Hepatocyte (in vitro differentiated cells): ENCODE measurements around the gene FAM20C. TPM values are rescaled to one million over a fixed set of nuclear protein-coding genes. Genes with fewer than 3 reads are reported as not detected.

Source experiments
- DNase-seq: peaks from one replicate; pipeline ENCODE4 v3.0.0-alpha.2; 2016; ENCODE audit warnings: low spot score
- H2AFZ ChIP-seq: fragments of 200-600 bp; sonication (generic); 2 replicates; pipeline ENCODE4 v1.6.0; 2016; ENCODE audit warnings: antibody characterized with exemption, mild to moderate bottlenecking
- H3K27ac ChIP-seq: fragments of 200-600 bp; sonication (generic); 2 replicates; pipeline ENCODE4 v1.5.1; 2016; ENCODE audit warnings: mild to moderate bottlenecking
- H3K27me3 ChIP-seq: fragments of 200-600 bp; sonication (generic); 2 replicates; pipeline ENCODE4 v1.6.1; 2016
- H3K36me3 ChIP-seq: fragments of 200-600 bp; sonication (generic); replicated peaks from 2 replicates; pipeline ENCODE4 v1.5.1; 2016; ENCODE audit warnings: low read depth; ENCODE audit not compliant: insufficient read depth
- H3K4me1 ChIP-seq: fragments of 200-600 bp; sonication (generic); 2 replicates; pipeline ENCODE4 v1.5.1; 2016; ENCODE audit warnings: mild to moderate bottlenecking, moderate library complexity; ENCODE audit not compliant: insufficient read depth
- H3K4me2 ChIP-seq: fragments of 200-600 bp; sonication (generic); 2 replicates; pipeline ENCODE4 v1.6.0; 2016
- H3K4me3 ChIP-seq: fragments of 200-600 bp; sonication (generic); 2 replicates; pipeline ENCODE4 v1.5.1; 2016; ENCODE audit warnings: mild to moderate bottlenecking
- H3K79me2 ChIP-seq: fragments of 200-600 bp; sonication (generic); 2 replicates; pipeline ENCODE4 v1.6.0; 2017; ENCODE audit warnings: mild to moderate bottlenecking
- H3K9me2 ChIP-seq: fragments of 200-600 bp; sonication (generic); replicated peaks from 2 replicates; pipeline ENCODE4 v1.6.0; 2017; ENCODE audit warnings: mild to moderate bottlenecking; ENCODE audit not compliant: insufficient read depth
- H3K9me3 ChIP-seq: fragments of 200-600 bp; sonication (generic); 2 replicates; pipeline ENCODE4 v1.5.1; 2016; ENCODE audit warnings: low read depth, mild to moderate bottlenecking
- H4K20me1 ChIP-seq: fragments of 200-600 bp; sonication (generic); 2 replicates; pipeline ENCODE4 v1.6.0; 2016; ENCODE audit warnings: mild to moderate bottlenecking; ENCODE audit not compliant: insufficient read depth, poor library complexity, severe bottlenecking
- EZH2 ChIP-seq: fragments of 200-600 bp; sonication (generic); IDR thresholded peaks from 2 replicates; pipeline ENCODE4 v1.6.1; 2016; ENCODE audit warnings: antibody characterized with exemption, mild to moderate bottlenecking, borderline replicate concordance
- EZH2phosphoT487 ChIP-seq: fragments of 200-600 bp; sonication (generic); IDR thresholded peaks from one replicate; pipeline ENCODE4 v1.6.1; 2018; ENCODE audit warnings: antibody characterized with exemption, mild to moderate bottlenecking, low read depth, moderate library complexity; ENCODE audit not compliant: unreplicated experiment, severe bottlenecking
- WGBS: methylation state at CpG from one replicate; pipeline ENCODE4 v1.1.6; 2016; ENCODE audit warnings: low lambda C conversion rate; ENCODE audit errors: missing lambda C conversion rate; 5-methylcytosine and 5-hydroxymethylcytosine counted together
- polyA plus RNA-seq: library from polyadenylated mRNA; unstranded; fragments of >200 nt; fragmentation: Nextera tagmentation; extraction: Ambion mirVana; gene quantifications from 2 replicates; pipeline ENCODE4 v1.2.1, GENCODE V29; 2016
- total RNA-seq: library from RNA; depleted of rRNA; stranded (reverse); fragments of >200 nt; gene quantifications from 2 replicates; pipeline ENCODE4 v1.2.3, GENCODE V29; 2014
- TF ChIP-seq, protein P1 (sequence below): fragments of 200-600 bp; sonication (generic); IDR thresholded peaks from 2 replicates; pipeline ENCODE4 v1.5.1; 2016; ENCODE audit warnings: antibody characterized with exemption, mild to moderate bottlenecking; ENCODE audit not compliant: poor library complexity

The FAM20C gene
- total and polyA plus RNA-seq, 2 experiments from 2014 or later, result 24.4 to 42.5 TPM

DNA sequence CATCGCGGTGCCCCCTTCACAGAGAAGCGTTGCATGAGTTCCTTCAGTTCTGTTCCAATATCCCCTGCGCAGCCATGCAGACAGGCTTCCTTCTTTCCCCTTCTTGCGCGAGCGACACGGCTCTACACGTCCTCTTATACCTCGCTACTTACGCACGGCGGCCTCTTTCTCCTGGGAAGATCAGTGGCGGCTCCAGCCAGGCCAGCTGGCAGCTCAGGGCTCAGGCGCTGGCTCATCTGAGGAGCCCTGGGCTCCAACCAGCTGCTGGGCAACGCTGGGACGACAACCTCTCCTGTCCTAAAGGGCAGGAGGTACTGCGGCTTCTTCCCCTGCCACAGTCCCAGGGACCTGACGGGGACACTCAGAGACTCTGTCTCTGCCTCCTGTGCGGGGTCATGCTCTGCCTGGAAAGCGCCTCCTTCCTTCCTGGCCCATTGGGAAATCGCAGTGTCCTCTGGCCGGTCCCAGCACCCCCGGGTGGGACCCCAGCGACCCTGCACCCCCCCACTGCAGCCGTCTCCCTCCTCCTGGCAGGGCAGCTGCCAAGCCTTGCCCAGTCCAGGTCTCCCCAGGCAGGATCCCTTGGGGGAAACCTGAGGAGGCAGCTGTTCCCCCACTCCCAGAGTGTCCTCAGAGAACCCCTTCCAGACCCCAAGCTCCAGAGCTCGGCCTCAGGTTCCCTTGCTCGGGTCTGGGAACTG is 5.0 kb upstream of the FAM20C start:
- Histone ChIP-seq H3K4me2 (no peak overlapping the region), H3K9me3 (no peaks in the 10 kb centered on the region), H3K27ac (no peak overlapping the region), H3K4me3 (no peak overlapping the region), H2AFZ (no peak overlapping the region), H4K20me1 (no peaks in the 10 kb centered on the region), H3K9me2 (no peaks in the 10 kb centered on the region), H3K4me1 (peaks cover 10% of the 10 kb centered on the region), H3K27me3 (no peaks in the 10 kb centered on the region), H3K79me2 (no peaks in the 10 kb centered on the region), H3K36me3 (no peaks in the 10 kb centered on the region)
- TF ChIP-seq, protein P1, sequence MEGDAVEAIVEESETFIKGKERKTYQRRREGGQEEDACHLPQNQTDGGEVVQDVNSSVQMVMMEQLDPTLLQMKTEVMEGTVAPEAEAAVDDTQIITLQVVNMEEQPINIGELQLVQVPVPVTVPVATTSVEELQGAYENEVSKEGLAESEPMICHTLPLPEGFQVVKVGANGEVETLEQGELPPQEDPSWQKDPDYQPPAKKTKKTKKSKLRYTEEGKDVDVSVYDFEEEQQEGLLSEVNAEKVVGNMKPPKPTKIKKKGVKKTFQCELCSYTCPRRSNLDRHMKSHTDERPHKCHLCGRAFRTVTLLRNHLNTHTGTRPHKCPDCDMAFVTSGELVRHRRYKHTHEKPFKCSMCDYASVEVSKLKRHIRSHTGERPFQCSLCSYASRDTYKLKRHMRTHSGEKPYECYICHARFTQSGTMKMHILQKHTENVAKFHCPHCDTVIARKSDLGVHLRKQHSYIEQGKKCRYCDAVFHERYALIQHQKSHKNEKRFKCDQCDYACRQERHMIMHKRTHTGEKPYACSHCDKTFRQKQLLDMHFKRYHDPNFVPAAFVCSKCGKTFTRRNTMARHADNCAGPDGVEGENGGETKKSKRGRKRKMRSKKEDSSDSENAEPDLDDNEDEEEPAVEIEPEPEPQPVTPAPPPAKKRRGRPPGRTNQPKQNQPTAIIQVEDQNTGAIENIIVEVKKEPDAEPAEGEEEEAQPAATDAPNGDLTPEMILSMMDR, result no peak
- TF ChIP-seq EZH2phosphoT487, result no peak
- no peak for TF ChIP-seq EZH2
- no peak for DNase-seq
- 95% methylated on average over 28 of the region's 28 CpGs for WGBS

DNA sequence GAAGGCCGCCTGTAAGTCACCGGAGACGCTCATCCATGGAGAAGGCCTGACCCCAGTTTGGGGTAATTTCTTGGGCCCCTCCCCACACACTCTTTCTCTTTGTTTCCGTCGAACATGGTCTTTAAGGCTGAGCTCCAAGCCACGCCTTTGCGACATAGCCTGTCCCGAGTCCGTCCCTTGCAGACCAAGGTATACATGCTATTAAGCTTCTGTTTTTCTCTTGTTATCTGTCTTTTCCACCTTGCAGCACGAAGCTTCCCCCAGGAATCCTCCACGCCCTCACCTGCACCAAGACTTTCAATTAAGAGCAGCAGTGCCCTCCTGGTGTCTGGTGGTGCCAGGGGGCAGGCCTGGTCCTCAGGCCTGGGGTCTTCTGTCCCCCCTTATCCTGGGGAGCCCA is 4.2 kb upstream of the FAM20C start:
- H2AFZ ChIP-seq, result no peak overlapping the region
- no peaks in the 10 kb centered on the region for H3K9me2 ChIP-seq
- H3K4me2 ChIP-seq, result no peak overlapping the region
- DNase-seq, result no peak
- H3K4me1 ChIP-seq, result peaks cover 10% of the 10 kb centered on the region
- 84% methylated on average over 11 of the region's 11 CpGs for WGBS
- TF ChIP-seq, protein P1, result no peak
- TF ChIP-seq EZH2, result no peak
- TF ChIP-seq EZH2phosphoT487, result no peak
- H3K27ac ChIP-seq, result no peak overlapping the region
- H3K9me3 ChIP-seq, result no peaks in the 10 kb centered on the region
- H3K27me3 ChIP-seq, result no peaks in the 10 kb centered on the region
- H3K36me3 ChIP-seq, result no peaks in the 10 kb centered on the region
- H3K4me3 ChIP-seq, result no peak overlapping the region
- H4K20me1 ChIP-seq, result no peaks in the 10 kb centered on the region
- no peaks in the 10 kb centered on the region for H3K79me2 ChIP-seq

DNA sequence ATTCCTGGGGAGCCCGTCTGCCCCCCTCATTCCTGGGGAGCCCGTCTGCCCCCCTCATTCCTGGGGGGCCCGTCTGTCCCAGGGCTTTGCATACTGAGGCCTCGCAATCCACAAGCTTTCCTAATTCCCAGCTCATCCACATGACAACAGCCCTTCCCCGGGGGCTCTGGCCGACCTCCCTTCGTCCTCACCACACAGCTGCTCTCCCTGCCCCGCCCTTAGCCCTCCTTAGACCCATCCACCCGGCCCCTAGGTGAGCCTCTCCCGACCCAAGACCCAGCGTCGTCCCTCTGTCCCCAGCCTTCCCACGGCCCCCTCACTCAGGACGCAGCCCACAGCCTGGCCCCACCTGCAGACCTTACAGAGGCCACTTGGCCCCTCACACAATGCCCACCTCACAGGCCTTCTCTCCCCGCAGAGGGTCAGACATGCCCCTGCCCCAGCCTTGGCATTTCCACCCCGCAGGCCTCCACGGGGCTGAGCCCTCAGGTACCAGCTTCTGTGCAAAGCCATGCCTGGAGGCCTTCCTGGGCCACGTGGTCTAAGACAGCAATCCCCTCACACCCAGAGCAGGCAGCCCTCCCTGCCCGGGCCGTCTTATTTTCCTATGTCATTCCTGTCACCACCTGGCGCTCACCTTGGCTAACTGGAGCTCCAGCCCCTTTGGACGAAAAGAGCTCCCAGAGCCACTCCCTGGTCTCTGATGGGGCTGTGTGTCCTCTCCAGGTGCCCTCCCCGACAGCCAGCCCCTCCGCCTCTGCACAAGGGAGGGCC is 3.5 kb upstream of the FAM20C start:
- Histone ChIP-seq H3K27me3 (no peaks in the 10 kb centered on the region), H3K9me2 (no peaks in the 10 kb centered on the region), H3K4me2 (no peak overlapping the region), H4K20me1 (peaks cover 6% of the 10 kb centered on the region), H2AFZ (no peak overlapping the region), H3K9me3 (no peaks in the 10 kb centered on the region), H3K79me2 (peaks cover 7% of the 10 kb centered on the region), H3K36me3 (no peaks in the 10 kb centered on the region), H3K27ac (no peak overlapping the region), H3K4me1 (peaks cover 10% of the 10 kb centered on the region), H3K4me3 (no peak overlapping the region)
- no peak for DNase-seq
- TF ChIP-seq EZH2phosphoT487 (no peak), EZH2 (no peak)
- TF ChIP-seq, protein P1, result no peak
- WGBS, result 67% methylated on average over 24 of the region's 24 CpGs
